ENCODE data around the gene PRR5L.

PRR5L gene

DNA sequence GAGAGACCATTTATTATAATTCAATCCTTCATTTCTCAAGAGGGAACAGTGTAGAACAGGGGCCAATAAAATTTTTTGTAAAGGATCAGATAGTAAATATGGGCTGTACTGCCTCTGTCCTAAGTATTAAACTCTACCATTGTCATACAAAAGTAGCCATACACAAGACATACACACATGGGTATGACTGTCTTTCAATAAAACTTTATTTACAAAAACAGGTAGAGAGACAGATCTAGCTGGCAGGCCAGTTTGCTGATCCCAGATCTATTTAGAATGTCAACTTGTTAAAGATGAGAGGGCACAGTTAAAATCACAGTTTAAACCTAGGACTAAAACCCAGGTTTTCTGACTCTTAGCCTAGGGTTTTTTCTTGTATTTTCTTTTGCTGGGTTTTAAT lies 197.2 kb downstream of the PRR5L start:
- DNase-seq (ENCODE audit: low read depth in 1 of 2, low spot score in 1 of 2), result no peak
- TF ChIP-seq, protein P1, sequence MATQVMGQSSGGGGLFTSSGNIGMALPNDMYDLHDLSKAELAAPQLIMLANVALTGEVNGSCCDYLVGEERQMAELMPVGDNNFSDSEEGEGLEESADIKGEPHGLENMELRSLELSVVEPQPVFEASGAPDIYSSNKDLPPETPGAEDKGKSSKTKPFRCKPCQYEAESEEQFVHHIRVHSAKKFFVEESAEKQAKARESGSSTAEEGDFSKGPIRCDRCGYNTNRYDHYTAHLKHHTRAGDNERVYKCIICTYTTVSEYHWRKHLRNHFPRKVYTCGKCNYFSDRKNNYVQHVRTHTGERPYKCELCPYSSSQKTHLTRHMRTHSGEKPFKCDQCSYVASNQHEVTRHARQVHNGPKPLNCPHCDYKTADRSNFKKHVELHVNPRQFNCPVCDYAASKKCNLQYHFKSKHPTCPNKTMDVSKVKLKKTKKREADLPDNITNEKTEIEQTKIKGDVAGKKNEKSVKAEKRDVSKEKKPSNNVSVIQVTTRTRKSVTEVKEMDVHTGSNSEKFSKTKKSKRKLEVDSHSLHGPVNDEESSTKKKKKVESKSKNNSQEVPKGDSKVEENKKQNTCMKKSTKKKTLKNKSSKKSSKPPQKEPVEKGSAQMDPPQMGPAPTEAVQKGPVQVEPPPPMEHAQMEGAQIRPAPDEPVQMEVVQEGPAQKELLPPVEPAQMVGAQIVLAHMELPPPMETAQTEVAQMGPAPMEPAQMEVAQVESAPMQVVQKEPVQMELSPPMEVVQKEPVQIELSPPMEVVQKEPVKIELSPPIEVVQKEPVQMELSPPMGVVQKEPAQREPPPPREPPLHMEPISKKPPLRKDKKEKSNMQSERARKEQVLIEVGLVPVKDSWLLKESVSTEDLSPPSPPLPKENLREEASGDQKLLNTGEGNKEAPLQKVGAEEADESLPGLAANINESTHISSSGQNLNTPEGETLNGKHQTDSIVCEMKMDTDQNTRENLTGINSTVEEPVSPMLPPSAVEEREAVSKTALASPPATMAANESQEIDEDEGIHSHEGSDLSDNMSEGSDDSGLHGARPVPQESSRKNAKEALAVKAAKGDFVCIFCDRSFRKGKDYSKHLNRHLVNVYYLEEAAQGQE (IDR thresholded peaks at IDR 0.05; ENCODE audit: insufficient replicate concordance, low read depth), result no peak
- no peak for TF ChIP-seq GABPA (IDR thresholded peaks at IDR 0.05; ENCODE audit: low read depth)
- no peak for TF ChIP-seq SPI1 (IDR thresholded peaks at IDR 0.05; ENCODE audit: borderline replicate concordance, low read depth)
- TF ChIP-seq, protein P2, sequence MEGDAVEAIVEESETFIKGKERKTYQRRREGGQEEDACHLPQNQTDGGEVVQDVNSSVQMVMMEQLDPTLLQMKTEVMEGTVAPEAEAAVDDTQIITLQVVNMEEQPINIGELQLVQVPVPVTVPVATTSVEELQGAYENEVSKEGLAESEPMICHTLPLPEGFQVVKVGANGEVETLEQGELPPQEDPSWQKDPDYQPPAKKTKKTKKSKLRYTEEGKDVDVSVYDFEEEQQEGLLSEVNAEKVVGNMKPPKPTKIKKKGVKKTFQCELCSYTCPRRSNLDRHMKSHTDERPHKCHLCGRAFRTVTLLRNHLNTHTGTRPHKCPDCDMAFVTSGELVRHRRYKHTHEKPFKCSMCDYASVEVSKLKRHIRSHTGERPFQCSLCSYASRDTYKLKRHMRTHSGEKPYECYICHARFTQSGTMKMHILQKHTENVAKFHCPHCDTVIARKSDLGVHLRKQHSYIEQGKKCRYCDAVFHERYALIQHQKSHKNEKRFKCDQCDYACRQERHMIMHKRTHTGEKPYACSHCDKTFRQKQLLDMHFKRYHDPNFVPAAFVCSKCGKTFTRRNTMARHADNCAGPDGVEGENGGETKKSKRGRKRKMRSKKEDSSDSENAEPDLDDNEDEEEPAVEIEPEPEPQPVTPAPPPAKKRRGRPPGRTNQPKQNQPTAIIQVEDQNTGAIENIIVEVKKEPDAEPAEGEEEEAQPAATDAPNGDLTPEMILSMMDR (IDR thresholded peaks at IDR 0.05; ENCODE audit: insufficient read depth, low read length), result no peak
- TF ChIP-seq POLR2AphosphoS5 (IDR thresholded peaks at IDR 0.05; ENCODE audit: low read depth), result no peak
- Histone ChIP-seq H3K27ac (replicated peaks) (no peak overlapping the region), H3K4me3 (replicated peaks; ENCODE audit: insufficient read depth, low read length) (no peak overlapping the region), H3K27me3 (ENCODE audit: insufficient read depth, poor library complexity, severe bottlenecking) (no peaks in the 10 kb centered on the region)

GRCh38 chr11:36498721-36499120 lies 202.6 kb downstream of the PRR5L start:
- DNase-seq (ENCODE audit: low read depth in 1 of 2, low spot score in 1 of 2), result no peak
- Histone ChIP-seq H3K27me3 (ENCODE audit: insufficient read depth, poor library complexity, severe bottlenecking) (no peaks in the 10 kb centered on the region), H3K27ac (replicated peaks) (no peak overlapping the region), H3K4me3 (replicated peaks; ENCODE audit: insufficient read depth, low read length) (no peak overlapping the region)
- TF ChIP-seq SPI1 (IDR thresholded peaks at IDR 0.05; ENCODE audit: borderline replicate concordance, low read depth) (no peak), POLR2AphosphoS5 (IDR thresholded peaks at IDR 0.05; ENCODE audit: low read depth) (no peak), GABPA (IDR thresholded peaks at IDR 0.05; ENCODE audit: low read depth) (no peak)
- TF ChIP-seq, protein P1 (IDR thresholded peaks at IDR 0.05; ENCODE audit: insufficient replicate concordance, low read depth), result no peak
- TF ChIP-seq, protein P2 (IDR thresholded peaks at IDR 0.05; ENCODE audit: insufficient read depth, low read length), result no peak

GRCh38 chr11:36499315-36499714 lies 203.2 kb downstream of the PRR5L start:
- no peak overlapping the region for H3K27ac ChIP-seq (replicated peaks)
- DNase-seq (ENCODE audit: low read depth in 1 of 2, low spot score in 1 of 2), result no peak
- TF ChIP-seq POLR2AphosphoS5 (IDR thresholded peaks at IDR 0.05; ENCODE audit: low read depth), result no peak
- TF ChIP-seq GABPA (IDR thresholded peaks at IDR 0.05; ENCODE audit: low read depth), result no peak
- TF ChIP-seq SPI1 (IDR thresholded peaks at IDR 0.05; ENCODE audit: borderline replicate concordance, low read depth), result no peak
- TF ChIP-seq, protein P1 (IDR thresholded peaks at IDR 0.05; ENCODE audit: insufficient replicate concordance, low read depth), result no peak
- TF ChIP-seq, protein P2 (IDR thresholded peaks at IDR 0.05; ENCODE audit: insufficient read depth, low read length), result no peak
- no peak overlapping the region for H3K4me3 ChIP-seq (replicated peaks; ENCODE audit: insufficient read depth, low read length)
- no peaks in the 10 kb centered on the region for H3K27me3 ChIP-seq (ENCODE audit: insufficient read depth, poor library complexity, severe bottlenecking)
